H1 (cell line): ENCODE data around the gene RTCB. TPM values are rescaled to one million over a fixed set of nuclear protein-coding genes. Genes with fewer than 3 reads are reported as not detected.

Experiments
- BACH1 ChIP-seq: IDR thresholded peaks from 2 replicates; pipeline ENCODE4 v1.6.1; 2012; ENCODE audit warnings: low read length, improper control_type of control experiment
- polyA plus RNA-seq, 7 experiments: library from polyadenylated mRNA; depleted of rRNA in 3 of 7; stranded (reverse) in 5 of 7; unstranded in 2 of 7; fragments of >200 nt in 5 of 7; fragments of 200-250 nt in 2 of 7; gene quantifications; 1 replicate in 5 of 7; 2 replicates in 1 of 7; 4 replicates in 1 of 7; pipeline versions ENCODE4 v1.2.1 to v1.2.3, GENCODE V29; 2011 to 2013; ENCODE audit warnings: missing spikeins in 2 of 7, mixed read lengths in 2 of 7
- total RNA-seq: library from RNA; stranded (reverse); fragmentation: NEBNext Ultra II Directional; extraction: Animal tissue kit (Norgen Biotek cat#: 25700); gene quantifications from 2 replicates; pipeline ENCODE4 v1.2.1, GENCODE V29; 2021

The RTCB gene
- total and polyA plus RNA-seq, 2 of the 8 experiments (the other 6 are each of a cell fraction or from before 2014, with no cell fraction given) = 104 to 114 TPM

DNA sequence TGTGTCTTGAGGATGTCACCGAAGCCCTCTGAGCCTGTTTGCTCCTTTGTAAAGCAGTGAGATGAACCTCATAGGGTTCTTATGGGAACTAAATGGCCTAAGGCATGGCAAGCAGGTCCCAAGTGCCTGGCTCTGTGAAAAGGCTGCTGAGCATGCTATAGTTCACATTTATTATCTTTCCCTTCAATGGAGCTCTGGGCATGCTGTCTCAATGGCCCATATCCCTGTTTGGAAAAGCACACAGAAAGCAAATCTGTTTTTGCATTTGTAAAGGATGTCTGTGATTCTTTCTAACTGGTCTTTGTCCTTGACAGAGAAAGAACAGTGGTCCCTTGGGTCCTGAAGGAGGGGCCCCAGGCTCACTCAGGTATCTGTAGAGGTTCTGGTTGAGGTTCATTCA is 26.4 kb downstream of the RTCB start (continued):
- TF ChIP-seq BACH1 = no peak
- TF ChIP-seq, all 59 proteins: peak for 0
